ENCODE data around the gene TNFAIP8L1.

Gene TNFAIP8L1

DNA sequence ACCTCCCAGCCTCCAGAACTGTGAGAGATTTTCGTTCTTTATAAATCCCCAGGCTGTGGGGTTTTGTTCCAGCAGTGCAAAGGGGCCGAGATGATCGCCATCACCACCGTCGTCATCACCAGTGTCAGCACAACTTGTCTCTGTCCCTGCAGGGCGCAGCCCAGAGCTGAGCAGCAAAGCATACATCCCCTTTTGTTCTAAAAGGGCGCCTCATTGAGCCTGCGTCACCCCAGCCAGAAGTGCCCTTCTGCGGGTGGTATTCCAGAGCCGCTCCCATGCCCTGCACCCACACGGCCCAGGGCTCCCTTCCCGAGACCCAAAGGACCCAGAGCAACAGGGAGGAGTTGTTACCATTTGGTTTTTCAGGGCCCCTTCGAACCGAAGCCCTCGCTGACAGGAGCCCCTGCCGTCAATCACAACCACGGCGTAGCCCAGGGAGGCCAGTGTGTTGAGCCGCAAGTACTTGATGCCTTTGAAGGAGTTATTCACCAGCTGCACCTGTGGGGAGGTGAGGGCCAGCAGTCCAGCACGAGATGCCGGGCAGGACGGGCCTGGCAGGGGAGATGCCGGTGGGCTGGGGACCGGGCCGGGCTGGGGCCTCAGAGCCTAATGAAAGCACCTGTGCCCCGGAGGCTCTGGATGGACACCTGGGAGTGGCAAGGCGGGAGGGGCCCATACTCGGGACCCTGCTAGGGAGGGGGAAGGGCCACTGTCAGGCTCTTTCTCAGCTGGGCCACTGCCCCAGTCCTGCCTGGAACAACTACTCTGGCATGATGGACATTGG is 45.2 kb downstream of the TNFAIP8L1 start:
- H2AFZ ChIP-seq (ENCODE audit: low read length), result no peak overlapping the region
- no peaks in the 10 kb centered on the region for H3F3A ChIP-seq (ENCODE audit: insufficient read depth, low read length)
- H3K9me3 ChIP-seq (ENCODE audit: low read length), result no peaks in the 10 kb centered on the region
- H3K79me2 ChIP-seq (ENCODE audit: insufficient read depth, low read length), result no peaks in the 10 kb centered on the region
- peaks cover 18% of the 10 kb centered on the region for H3K36me3 ChIP-seq (ENCODE audit: insufficient read depth, low read length)
- H3K4me1 ChIP-seq (ENCODE audit: insufficient read depth, low read length, severe bottlenecking), result no peaks in the 10 kb centered on the region
- TF ChIP-seq, protein P1, sequence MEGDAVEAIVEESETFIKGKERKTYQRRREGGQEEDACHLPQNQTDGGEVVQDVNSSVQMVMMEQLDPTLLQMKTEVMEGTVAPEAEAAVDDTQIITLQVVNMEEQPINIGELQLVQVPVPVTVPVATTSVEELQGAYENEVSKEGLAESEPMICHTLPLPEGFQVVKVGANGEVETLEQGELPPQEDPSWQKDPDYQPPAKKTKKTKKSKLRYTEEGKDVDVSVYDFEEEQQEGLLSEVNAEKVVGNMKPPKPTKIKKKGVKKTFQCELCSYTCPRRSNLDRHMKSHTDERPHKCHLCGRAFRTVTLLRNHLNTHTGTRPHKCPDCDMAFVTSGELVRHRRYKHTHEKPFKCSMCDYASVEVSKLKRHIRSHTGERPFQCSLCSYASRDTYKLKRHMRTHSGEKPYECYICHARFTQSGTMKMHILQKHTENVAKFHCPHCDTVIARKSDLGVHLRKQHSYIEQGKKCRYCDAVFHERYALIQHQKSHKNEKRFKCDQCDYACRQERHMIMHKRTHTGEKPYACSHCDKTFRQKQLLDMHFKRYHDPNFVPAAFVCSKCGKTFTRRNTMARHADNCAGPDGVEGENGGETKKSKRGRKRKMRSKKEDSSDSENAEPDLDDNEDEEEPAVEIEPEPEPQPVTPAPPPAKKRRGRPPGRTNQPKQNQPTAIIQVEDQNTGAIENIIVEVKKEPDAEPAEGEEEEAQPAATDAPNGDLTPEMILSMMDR (IDR thresholded peaks at IDR 0.05; ENCODE audit: low read length), result no peak
- no peak for TF ChIP-seq EZH2 (IDR thresholded peaks at IDR 0.05; ENCODE audit: borderline replicate concordance, low read length)
- H3K4me2 ChIP-seq (ENCODE audit: low read length), result no peak overlapping the region
- H3K4me3 ChIP-seq (ENCODE audit: low read depth, low read length, poor library complexity, severe bottlenecking), result no peak overlapping the region
- no peaks in the 10 kb centered on the region for H3K9me2 ChIP-seq (ENCODE audit: low read depth, low read length)
- no peaks in the 10 kb centered on the region for H4K20me1 ChIP-seq (ENCODE audit: insufficient read depth, low read length)
- no peaks in the 10 kb centered on the region for H3K27me3 ChIP-seq (ENCODE audit: insufficient read depth, low read length)
- no peak overlapping the region for H3K9ac ChIP-seq (ENCODE audit: low read length)
- H3K27ac ChIP-seq (ENCODE audit: low read depth, low read length, poor library complexity, severe bottlenecking), result no peak overlapping the region

DNA sequence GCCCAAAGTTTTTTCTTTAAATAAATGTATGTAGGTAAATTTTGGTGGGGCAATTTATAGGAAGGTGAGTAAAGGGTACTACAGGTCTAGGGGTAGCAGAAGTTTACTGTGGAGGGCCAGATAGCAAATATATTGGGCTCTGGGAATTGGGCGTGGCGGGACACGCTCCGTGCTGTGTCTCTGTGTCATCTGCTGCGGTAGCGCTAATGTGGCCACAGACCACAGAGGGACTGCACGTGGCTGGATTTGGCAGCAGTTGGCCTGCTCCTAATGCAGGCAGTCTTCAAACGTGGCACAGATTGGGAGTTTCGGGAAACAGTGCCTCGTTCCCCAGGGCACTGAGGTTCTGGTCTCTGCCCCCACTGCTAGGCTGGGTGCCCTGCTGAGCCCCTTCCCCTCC is 47.4 kb downstream of the TNFAIP8L1 start:
- H3K79me2 ChIP-seq (ENCODE audit: insufficient read depth, low read length), result no peaks in the 10 kb centered on the region
- no peaks in the 10 kb centered on the region for H3K9me2 ChIP-seq (ENCODE audit: low read depth, low read length)
- TF ChIP-seq, protein P1 (IDR thresholded peaks at IDR 0.05; ENCODE audit: low read length), result no peak
- no peak for TF ChIP-seq EZH2 (IDR thresholded peaks at IDR 0.05; ENCODE audit: borderline replicate concordance, low read length)
- no peaks in the 10 kb centered on the region for H3K27me3 ChIP-seq (ENCODE audit: insufficient read depth, low read length)
- no peaks in the 10 kb centered on the region for H4K20me1 ChIP-seq (ENCODE audit: insufficient read depth, low read length)
- no peak overlapping the region for H3K4me2 ChIP-seq (ENCODE audit: low read length)
- no peak overlapping the region for H2AFZ ChIP-seq (ENCODE audit: low read length)
- H3K4me3 ChIP-seq (ENCODE audit: low read depth, low read length, poor library complexity, severe bottlenecking), result no peak overlapping the region
- no peaks in the 10 kb centered on the region for H3K9me3 ChIP-seq (ENCODE audit: low read length)
- no peak overlapping the region for H3K9ac ChIP-seq (ENCODE audit: low read length)
- H3F3A ChIP-seq (ENCODE audit: insufficient read depth, low read length), result no peaks in the 10 kb centered on the region
- no peaks in the 10 kb centered on the region for H3K4me1 ChIP-seq (ENCODE audit: insufficient read depth, low read length, severe bottlenecking)
- peaks cover 29% of the 10 kb centered on the region for H3K36me3 ChIP-seq (ENCODE audit: insufficient read depth, low read length)
- H3K27ac ChIP-seq (ENCODE audit: low read depth, low read length, poor library complexity, severe bottlenecking), result no peak overlapping the region

DNA sequence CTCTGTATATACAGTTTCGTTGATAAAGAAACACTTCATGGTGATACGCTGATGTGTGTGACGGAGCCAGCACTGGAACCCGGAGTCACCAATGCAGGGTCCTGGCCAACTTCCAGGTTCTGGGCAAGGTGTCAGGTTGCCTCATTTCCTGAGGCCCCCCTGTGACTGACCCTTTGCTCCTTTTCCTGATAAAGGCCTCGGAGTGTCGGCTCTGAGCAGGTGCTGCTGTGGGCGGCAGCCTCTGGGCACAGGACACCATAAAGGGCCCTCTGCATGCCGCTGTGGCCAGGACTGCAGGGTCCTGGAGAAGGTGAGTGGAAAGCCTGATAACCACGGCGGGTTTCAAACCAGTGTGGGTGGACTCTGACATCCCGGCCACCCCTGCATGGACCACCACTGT is 48.1 kb downstream of the TNFAIP8L1 start:
- no peaks in the 10 kb centered on the region for H3K79me2 ChIP-seq (ENCODE audit: insufficient read depth, low read length)
- no peaks in the 10 kb centered on the region for H3K4me1 ChIP-seq (ENCODE audit: insufficient read depth, low read length, severe bottlenecking)
- no peak overlapping the region for H3K9ac ChIP-seq (ENCODE audit: low read length)
- H3K4me2 ChIP-seq (ENCODE audit: low read length), result no peak overlapping the region
- H4K20me1 ChIP-seq (ENCODE audit: insufficient read depth, low read length), result no peaks in the 10 kb centered on the region
- H3K9me3 ChIP-seq (ENCODE audit: low read length), result no peaks in the 10 kb centered on the region
- no peak overlapping the region for H3K4me3 ChIP-seq (ENCODE audit: low read depth, low read length, poor library complexity, severe bottlenecking)
- H3K27me3 ChIP-seq (ENCODE audit: insufficient read depth, low read length), result no peaks in the 10 kb centered on the region
- H3F3A ChIP-seq (ENCODE audit: insufficient read depth, low read length), result no peaks in the 10 kb centered on the region
- TF ChIP-seq, protein P1 (IDR thresholded peaks at IDR 0.05; ENCODE audit: low read length), result no peak
- no peak for TF ChIP-seq EZH2 (IDR thresholded peaks at IDR 0.05; ENCODE audit: borderline replicate concordance, low read length)
- H3K36me3 ChIP-seq (ENCODE audit: insufficient read depth, low read length), result peaks cover 32% of the 10 kb centered on the region
- no peak overlapping the region for H3K27ac ChIP-seq (ENCODE audit: low read depth, low read length, poor library complexity, severe bottlenecking)
- H2AFZ ChIP-seq (ENCODE audit: low read length), result no peak overlapping the region
- H3K9me2 ChIP-seq (ENCODE audit: low read depth, low read length), result no peaks in the 10 kb centered on the region

Data from OCI-LY1 (cell line).